Measurements from ENCODE around the gene CCDC152.

DNA sequence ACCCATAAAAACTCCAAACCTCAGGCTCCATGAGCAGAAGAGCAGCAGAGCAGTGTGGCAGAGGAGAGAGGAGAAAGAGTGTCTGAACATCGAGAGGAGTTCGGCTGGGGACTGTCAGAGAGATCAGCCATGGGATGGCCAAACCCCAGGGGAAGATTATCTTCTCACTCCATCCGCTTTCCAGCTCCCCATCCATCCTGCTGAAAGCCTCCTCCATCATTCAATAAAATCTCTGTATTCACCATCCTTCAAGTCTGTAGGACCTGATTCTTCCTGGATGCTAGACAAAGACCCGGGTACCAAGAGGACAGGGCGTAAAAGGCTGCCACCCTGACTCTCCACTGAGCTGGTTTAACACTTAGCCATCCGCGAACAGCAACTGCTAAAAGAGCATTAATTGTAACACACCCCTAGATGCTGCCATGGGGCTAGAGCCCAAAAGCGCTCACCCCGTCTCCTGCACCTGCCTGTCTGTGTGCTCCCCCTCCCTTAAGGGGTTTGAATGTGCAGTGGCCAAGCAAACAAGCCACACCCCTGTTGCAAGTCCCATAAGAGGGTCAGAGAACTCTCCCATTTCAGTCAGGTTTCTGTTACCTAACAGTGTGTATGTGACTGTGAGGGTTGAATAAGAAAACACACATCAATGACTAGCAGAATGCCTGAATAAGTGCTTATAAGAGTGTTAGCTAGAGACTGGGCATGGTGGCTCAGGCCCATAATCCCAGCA lies 69.0 kb downstream of the CCDC152 start:
- TF ChIP-seq EP300 (IDR thresholded peaks at IDR 0.05) (no peak), POLR2AphosphoS5 (IDR thresholded peaks at IDR 0.05) (peak in 1 of 2 donors; percentile 30)
- TF ChIP-seq, protein P1, sequence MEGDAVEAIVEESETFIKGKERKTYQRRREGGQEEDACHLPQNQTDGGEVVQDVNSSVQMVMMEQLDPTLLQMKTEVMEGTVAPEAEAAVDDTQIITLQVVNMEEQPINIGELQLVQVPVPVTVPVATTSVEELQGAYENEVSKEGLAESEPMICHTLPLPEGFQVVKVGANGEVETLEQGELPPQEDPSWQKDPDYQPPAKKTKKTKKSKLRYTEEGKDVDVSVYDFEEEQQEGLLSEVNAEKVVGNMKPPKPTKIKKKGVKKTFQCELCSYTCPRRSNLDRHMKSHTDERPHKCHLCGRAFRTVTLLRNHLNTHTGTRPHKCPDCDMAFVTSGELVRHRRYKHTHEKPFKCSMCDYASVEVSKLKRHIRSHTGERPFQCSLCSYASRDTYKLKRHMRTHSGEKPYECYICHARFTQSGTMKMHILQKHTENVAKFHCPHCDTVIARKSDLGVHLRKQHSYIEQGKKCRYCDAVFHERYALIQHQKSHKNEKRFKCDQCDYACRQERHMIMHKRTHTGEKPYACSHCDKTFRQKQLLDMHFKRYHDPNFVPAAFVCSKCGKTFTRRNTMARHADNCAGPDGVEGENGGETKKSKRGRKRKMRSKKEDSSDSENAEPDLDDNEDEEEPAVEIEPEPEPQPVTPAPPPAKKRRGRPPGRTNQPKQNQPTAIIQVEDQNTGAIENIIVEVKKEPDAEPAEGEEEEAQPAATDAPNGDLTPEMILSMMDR (IDR thresholded peaks at IDR 0.05): no peak
